Activated gamma-delta T cell (primary cell): ENCODE data around the gene DGCR2.
"Not testable (repeated sequence)": the region's sequence is repeated elsewhere in the genome, so short reads cannot be mapped to it uniquely, and the experiment has no call there.

ENCODE experiments used
- DNase-seq: peaks from one replicate; lab custom pipeline; 2025; lab: John Stamatoyannopoulos, UW

DGCR2 gene

GRCh38 chr22:19003508-19003907 is 118.7 kb downstream of the DGCR2 start:
- no peak for DNase-seq

- DNase-seq: no peak
Observed at GRCh38 chr22:19002684-19003038, 119.6 kb downstream of the DGCR2 start.

GRCh38 chr22:19001204-19001603 is 121.0 kb downstream of the DGCR2 start:
- no peak for DNase-seq

GRCh38 chr22:19000106-19000505 is 122.1 kb downstream of the DGCR2 start:
- not testable (repeated sequence) for DNase-seq

GRCh38 chr22:18999416-18999815 is 122.8 kb downstream of the DGCR2 start:
- DNase-seq: no peak

- DNase-seq: no peak
Observed at GRCh38 chr22:18999008-18999407, 123.2 kb downstream of the DGCR2 start.

- DNase-seq: no peak
Observed at GRCh38 chr22:18997925-18998315, 124.3 kb downstream of the DGCR2 start.

GRCh38 chr22:18997306-18997924 is 124.8 kb downstream of the DGCR2 start:
- DNase-seq: no peak

GRCh38 chr22:18996376-18996900 is 125.8 kb downstream of the DGCR2 start:
- no peak for DNase-seq

- no peak for DNase-seq
Observed at GRCh38 chr22:18995327-18995711, 126.9 kb downstream of the DGCR2 start.

- no peak for DNase-seq
Observed at GRCh38 chr22:18994701-18995326, 127.4 kb downstream of the DGCR2 start.

GRCh38 chr22:18994056-18994455 is 128.2 kb downstream of the DGCR2 start:
- DNase-seq: no peak

GRCh38 chr22:18992543-18993198 is 129.5 kb downstream of the DGCR2 start:
- no peak for DNase-seq

- no peak for DNase-seq
Observed at GRCh38 chr22:18991821-18992442, 130.3 kb downstream of the DGCR2 start.

GRCh38 chr22:18991138-18991432 is 131.1 kb downstream of the DGCR2 start:
- no peak for DNase-seq

GRCh38 chr22:18990355-18991137 is 131.7 kb downstream of the DGCR2 start:
- DNase-seq: no peak

GRCh38 chr22:18988958-18989357 is 133.3 kb downstream of the DGCR2 start:
- DNase-seq: no peak

- no peak for DNase-seq
Observed at GRCh38 chr22:18987765-18988164, 134.4 kb downstream of the DGCR2 start.

GRCh38 chr22:18987114-18987513 is 135.1 kb downstream of the DGCR2 start:
- DNase-seq: not testable (repeated sequence)
